NCI-H128 (cell line): ENCODE results near the gene IMMP2L.
A peak's percentile ranks its signal among the peaks of the same experiment; 100 is the strongest.

Experiments
- DNase-seq: peaks from one replicate; lab custom pipeline; 2025; ENCODE audit not compliant: unreplicated experiment; lab: John Stamatoyannopoulos, UW

The IMMP2L gene

DNA sequence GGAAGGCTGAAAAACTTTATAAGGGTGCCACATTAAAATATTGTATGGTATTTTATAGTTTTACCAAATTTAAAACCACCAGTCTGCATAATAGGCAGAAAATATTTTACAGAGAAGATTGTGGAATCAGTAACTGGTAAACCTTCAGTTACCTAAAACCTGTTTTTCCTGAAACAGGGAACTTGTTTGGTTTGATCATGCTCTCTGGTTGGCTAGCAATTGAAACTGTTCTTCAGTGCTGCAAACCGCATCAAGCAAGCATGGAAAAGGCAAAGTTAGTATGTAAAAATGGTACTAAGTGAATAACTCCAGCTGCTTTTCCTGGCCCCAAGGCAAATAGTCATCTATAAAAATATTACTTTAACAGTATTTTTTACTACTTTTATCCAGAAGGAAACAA lies 788.2 kb downstream of the IMMP2L start:
- DNase-seq, result no peak

DNA sequence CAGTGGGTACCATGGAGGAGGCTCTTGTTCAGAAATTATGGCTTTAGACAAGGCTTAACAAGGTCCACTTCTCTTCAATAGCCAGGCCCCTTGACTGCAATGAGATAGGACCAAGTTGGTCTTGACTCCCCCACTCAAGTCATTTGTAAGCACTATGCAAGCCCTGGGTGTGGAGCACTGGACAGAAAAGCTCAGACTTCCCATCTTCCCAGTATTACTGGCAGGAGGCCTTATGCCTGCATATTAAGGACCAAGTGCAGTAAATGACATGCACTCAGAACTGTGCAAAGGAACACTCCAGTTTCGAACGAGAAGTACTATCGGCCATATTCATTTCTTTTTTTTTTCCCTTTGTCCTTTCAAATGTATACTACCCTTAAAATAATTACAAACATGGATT lies 789.7 kb downstream of the IMMP2L start:
- DNase-seq, result no peak

DNA sequence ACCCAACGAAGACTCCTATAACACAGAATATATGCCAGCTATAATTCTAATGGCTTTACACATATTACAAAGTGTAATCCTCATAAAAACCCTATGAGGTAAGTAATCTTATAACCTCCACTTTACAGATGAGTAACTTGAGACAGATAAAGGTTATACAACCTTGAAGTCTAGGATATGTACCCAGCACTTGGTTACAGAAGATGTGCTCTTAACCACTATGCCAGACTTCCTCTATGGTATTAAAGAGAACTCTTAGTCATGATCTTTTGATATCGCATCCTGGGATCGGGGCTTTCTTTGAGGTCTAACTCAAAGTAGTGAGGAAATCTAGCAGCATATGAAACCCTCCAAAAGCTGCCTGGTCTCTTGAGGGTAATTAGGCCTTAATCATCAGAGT lies 790.6 kb downstream of the IMMP2L start:
- no peak for DNase-seq

DNA sequence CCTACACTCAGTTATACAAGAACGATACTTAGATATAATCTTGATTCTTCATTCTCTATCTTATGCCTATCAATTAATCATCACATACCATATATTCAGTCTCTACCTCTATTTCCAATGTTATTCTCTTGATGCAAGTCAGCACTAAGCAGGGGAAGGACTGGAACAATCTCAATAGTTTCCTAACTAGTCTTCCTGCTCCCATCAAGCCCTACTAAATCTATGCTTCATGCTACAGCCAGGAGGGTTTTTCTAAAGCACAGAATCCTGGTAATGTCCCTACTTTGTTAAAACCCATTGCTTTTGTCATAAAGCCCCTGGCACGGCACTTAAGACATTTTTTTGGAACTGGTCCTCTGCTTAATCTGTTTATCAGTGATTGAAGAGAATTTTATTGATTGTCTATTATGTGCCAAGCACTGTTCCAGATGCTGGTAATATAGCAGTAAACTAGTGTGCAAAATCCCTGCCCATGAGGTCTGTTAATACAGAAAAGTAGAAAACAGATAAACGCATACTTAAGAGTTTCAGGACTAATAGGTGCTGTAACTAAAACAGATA lies 794.7 kb downstream of the IMMP2L start:
- DNase-seq, result no peak

DNA sequence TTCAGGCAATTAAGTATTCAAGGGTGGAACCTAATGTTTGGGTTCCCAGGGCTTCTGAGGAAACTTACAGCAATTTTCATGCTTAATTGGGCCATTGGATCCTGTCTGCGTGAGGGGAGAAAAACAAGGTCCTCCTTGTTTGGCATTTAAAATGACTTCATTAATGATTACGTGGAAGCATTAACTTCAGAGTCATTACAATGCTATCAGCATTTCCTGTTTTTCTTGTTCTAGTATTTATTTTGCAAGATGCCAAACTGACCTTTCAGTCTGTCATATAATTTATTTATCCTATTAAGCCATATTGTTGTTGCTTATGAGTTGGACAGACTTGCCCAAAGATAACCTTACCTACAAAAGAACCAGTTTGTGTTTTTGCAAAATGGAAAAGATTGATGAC lies 795.4 kb downstream of the IMMP2L start:
- no peak for DNase-seq

DNA sequence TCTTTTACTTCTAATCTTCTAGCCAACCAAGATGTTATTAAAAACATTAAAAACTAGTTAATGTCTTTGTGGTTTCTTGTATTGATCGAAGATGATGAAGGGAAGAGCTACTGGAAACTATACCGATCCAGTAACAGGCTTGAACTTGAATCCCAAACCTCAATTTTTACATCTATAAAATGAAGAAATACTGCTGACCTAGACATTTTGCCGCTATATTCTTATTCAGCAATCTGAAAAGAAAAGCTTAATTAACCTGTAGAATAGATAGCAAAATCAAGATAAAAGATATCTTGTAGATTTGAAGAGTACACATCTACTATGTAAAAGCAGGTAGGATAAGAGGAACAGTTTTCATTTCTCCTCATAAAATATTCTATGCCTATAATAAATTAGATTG lies 797.4 kb downstream of the IMMP2L start:
- DNase-seq, result no peak

DNA sequence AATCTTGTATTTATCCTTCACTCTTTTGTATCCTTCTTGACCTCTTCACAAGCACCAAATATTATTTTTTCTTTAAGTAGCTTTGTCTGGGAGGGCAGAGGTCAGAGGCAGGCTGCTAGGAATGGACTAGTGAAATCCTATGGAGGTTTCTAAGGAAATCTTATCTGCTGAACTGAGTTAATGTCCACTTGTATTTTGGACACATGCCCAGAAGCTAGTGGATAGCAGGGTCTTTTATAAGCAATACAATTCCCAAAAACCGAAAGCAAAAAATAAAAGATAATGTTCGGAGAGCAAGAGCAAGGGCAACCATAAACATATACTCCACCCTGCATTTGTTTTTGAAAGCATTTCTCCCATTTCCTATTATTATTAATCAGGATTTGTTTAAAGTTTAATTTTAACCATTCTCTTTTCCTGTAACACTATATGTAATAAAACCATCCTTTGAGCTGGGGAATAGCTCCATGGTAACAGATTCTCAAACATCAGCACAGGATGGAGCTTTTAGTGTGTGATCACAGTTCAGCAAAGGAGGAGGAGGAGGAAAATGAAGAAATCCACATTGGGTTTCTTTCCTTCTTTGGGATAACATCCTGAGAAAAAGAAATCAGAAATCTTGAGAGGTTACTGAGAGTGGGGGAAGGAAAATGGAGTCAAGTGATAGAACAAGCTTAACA lies 799.6 kb downstream of the IMMP2L start:
- DNase-seq, result no peak

DNA sequence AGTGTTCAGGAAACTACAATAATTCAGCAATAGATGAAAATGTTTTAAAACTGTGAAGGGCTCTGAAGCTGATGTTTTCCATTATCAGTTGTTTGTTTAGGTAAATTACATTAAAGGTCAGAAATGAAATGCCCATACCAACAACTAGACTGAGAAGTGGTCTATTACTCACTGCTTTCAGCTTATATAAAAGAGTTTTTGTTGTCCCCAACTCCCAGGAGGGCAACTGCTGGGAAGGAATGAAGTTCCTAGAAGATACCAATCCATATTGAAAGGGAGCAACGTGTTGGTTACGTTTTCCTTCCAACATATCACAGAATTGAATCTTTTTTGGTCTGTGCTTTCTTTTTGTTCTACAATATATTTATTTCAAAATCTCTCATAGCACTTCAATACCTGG lies 802.0 kb downstream of the IMMP2L start:
- no peak for DNase-seq

DNA sequence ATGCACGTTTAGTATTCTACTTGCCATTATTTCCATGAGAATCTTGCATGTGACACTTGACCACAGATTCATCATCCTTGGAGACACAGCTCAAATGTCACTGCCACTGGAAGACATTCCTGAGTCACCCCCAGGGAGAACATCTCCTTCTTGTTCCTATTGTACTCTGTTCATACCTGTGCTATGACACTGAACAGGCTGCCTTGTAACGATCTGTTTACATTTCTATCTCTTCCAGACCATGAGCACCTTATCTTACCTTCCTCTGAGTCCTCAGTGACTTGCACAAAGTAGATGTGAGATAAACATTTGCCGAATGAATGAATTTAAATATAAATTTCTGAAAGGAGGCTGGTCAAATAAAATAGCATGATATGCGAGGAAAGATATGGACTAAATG lies 803.2 kb downstream of the IMMP2L start:
- no peak for DNase-seq

DNA sequence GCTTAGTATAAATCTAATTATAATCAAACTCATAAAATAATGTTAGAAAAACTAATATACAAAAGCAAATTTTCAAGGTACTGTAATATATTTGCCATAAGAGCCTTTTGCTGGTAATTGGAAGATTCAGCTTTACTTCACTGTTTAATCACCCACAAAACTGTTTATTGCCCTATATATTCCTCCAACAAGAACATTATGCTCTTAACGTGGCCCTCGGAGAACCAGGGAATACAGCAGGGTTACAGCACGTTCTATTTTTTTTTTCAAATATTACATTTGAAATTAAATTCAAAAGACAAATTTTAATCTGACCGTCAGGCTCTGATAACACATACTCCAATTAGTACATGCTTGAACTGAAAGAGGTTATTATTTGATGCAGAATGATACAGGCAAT lies 807.6 kb downstream of the IMMP2L start:
- no peak for DNase-seq

DNA sequence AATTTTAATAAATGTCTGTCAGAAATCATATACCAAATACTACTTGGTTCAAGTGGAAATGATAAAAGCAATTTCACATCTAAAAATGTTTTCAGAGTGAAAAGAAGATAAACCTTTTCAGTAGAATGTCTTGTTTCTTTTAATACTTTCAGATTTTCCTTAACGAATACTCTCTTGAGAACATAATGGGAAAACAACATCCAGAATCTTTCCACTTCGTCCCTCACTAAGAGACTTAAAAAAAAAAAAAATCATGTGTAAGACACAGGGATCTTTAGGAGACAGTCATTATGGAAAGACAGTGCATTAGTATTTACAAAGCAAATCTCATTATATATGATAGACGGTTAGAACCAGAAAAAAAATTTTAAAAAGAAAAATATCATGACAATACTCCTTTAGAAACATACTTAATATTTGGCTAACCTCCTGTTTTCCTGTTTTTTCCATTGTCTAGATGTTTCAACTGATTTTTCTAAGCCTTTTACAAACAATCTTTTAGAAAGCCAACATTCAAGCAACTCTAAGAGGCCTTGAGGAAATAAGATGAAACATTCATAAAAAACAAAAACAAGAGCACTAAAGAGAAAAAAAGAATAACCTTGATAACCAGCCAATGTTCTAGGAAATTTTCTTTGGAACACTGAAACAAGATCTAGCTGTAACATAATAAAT lies 811.2 kb downstream of the IMMP2L start:
- no peak for DNase-seq

DNA sequence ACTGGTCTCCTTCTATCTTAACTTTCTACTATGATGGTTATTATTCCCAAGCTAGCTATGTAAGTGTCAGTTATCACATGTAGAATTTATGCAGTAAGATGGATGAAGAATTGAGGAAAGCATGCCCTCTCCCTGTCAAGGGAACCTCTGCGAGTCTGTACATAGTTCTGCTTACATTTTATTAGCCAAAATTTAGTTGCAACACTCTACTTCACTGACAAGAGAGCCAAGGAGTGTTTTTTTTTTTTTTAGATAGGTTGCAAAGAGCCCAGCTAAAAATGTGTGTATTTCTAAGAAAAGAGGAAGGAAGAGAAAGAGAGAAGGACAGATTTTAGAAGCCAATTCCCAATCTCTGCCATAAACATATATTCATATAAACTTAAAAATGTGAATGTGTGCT lies 829.1 kb downstream of the IMMP2L start:
- no peak for DNase-seq

DNA sequence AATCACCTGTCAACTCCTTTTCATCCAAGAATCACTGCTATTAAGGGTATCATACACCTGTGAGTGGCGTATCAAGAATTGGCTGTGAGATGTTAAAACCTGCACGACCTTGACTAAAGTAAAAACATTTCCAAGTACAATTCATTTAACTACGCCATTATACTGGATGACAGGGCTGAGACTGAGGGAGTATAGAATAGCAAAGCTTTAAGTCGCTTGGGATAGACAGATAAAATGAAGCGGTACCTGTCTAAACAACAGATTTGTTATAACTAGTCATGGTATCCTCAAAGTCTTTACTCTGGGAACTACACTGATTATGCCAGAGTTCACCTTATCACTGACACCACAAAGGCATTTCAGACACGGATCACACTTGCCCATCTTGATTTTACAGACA lies 837.5 kb downstream of the IMMP2L start:
- DNase-seq, result no peak

DNA sequence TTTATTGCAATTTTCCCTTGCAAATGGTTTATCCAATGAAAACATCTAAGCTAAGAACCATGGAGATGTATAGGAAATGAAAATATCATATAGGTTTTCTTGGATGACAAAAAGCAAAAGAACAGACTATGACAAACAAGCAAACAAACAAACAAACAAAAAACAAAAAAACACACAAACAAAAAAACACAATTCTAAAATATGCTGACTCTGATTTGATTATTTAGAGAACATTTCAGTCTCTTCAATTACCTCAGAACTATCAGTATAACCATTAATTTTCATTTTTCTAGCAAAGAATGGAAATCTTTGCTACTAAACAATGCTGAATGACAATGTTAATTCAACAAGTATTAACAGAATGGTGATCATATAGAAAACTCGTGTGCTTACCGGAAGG lies 840.9 kb downstream of the IMMP2L start:
- DNase-seq, result no peak

DNA sequence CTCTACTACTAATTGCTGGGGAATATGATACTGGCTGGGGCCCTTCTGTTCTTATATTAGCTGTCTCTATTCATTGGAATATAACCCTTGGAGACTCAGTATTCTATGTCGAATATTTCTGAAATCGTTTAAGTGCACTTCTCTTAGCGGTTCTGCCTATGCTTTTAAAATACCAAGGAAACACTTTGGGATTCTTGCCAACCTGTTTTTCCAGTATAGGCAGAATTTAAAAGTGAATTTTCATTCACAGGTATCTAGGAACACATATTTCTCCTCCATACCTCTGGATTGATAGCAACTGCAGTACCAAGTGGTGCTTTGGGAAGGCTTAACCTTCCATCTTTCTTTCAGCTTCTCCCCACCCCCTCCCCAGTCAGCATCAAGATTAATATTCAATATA lies 841.7 kb downstream of the IMMP2L start:
- no peak for DNase-seq

DNA sequence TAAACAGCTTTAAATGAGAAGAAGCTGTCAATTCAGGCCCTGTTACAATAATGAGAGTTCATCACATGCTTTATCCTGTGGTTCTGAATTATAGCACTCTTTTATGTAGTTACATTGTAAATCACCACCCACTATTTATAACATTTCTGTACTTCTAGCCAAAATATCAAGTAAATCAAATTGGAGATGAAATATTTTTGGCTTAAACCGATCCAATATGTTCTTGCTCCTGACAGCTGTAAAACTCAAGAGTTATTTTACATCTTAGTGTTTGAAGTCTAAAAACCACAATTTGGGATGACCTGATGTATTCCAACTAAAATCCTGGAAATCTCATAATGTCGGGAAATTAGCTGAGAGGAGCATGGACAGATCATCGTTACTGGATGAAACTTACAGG lies 842.6 kb downstream of the IMMP2L start:
- no peak for DNase-seq

DNA sequence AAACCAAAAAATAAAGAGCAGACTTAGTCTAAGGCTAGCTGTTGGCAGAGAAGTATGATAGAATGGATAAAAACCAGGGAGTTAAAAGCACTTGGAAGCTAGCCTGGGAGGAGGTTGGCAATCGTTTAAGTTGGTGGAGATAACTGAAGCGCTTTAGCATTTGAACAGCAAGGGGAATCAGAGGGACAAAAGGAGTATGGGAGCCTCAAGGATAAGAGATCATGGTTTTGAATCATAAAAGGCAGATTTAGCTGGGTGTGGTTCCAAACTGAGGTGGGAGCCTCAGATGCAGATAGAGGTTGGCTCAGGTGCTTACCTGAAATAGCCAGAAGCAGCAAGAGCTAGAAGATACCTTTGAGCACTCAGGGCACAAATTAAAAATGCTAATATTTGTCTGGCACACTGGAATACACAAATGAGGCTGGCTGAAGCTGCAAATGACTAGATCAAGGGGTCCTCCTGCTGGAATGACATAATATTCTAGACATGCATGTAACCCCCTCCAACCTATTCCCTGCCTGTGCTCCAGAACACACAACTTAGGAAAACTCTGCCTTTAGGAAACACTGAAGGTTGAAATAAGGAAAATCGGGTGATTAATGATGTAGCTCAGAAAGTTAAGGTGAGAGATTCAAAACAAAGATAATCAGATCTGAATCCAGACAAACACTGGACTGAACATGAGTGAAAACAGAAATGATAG lies 843.6 kb downstream of the IMMP2L start:
- no peak for DNase-seq

DNA sequence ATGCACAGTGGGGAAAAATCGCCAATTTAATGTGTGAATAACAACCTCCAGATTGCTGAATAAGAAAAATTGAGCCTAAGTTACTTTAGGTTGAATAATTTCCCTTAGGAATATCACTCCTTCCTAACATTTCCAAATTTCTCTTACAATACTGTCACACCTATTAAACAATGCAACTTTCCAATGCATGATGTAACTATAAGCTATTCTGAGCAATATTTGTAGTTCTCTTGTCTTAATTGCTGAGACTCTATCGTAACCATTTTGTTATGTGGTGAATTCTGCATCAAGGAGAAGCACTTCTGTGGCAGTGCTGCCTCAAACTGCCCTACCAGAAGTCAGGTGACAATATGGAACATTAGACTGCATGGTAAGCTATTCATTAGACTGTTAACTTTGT lies 858.1 kb downstream of the IMMP2L start:
- DNase-seq, result no peak

DNA sequence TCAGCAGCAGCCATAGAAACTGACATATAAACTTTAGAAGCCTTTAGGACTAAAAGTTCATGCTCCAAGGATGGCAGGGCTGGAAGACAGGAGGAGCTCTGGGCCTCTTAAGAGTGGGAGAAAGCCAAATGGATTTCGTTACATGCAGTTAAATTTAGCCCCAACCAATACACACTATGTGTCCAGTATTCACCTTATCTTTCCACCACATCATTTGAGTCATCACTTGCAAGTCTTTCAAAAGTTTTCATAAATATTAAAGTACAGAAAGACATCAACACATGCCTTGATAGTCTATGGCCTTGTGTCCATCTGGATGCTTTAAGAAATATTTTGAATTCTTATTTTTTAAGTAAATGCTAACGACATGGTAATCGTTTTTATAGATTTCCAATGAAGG lies 863.7 kb downstream of the IMMP2L start:
- no peak for DNase-seq

DNA sequence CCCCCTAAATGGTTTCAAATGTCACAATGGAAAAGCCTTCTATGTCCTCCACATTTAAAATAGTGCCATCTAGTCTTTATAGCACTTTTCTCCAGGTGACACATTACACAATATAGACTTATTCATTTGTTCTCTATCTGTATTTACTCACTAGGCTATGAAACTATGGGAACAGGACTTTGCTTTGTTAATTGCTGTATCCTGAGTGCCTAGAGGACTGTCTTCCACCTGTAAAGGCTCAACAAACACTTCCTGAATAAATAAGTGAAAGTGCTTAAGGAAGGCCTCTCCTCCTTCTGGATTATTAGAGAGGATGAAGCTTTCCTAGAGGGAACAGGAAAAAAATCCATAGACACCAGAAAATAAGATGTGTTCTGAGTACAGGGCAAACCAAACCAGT lies 868.9 kb downstream of the IMMP2L start:
- peak; percentile 2 for DNase-seq

DNA sequence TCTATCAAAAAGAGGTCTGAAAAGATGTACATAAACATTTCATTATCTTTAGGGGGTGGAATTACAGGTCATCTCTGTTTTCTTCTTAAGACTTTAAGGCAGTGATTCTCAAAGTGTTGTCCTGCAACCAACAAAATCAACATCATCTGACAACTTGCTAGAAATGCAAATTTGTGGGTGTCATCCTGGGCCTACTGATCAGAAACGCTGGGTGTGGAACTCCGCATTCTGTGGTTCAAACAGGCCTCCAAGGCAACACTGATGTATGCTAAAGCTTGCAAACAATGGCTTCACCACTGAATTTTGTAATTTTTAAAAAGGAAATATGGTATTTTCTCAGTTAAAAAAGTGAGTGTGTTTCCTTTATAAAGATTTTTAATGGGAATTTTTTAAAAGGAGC lies 873.4 kb downstream of the IMMP2L start:
- no peak for DNase-seq

DNA sequence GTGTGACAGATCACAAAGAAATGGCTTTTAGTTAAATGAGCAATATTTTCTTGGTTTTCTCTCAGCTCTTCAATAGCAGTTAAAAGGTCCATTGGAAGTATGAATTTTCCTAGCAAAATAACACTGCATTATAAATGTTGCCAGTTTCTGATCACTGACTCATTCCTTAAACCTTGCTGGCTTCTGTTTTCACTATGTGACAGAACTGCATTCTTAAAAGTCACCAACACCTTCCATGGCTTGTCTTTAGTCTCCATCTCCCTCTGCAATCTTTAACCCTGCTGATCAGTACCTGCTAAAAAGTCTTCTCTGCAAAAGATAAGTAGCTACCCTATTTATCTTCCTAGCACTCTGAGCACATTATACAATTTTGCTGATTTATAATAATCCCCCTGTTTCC lies 876.4 kb downstream of the IMMP2L start:
- no peak for DNase-seq
